Daoy (cell line): ENCODE measurements around the gene PAX9. TPM values are rescaled to one million over a fixed set of nuclear protein-coding genes. Genes with fewer than 3 reads are reported as not detected.

ENCODE experiments used
- DNase-seq: peaks from one replicate; pipeline ENCODE4 v3.0.0-alpha.2; 2015; ENCODE audit warnings: low read depth
- total RNA-seq: library from RNA; depleted of rRNA; stranded (reverse); fragments of >200 nt; shearing (Covaris generic); gene quantifications from 2 replicates; pipeline ENCODE4 v1.2.3, GENCODE V29; 2014; rRNA removed

Gene PAX9
- total RNA-seq = 16.7 and 17.5 TPM in 2 replicates

DNA sequence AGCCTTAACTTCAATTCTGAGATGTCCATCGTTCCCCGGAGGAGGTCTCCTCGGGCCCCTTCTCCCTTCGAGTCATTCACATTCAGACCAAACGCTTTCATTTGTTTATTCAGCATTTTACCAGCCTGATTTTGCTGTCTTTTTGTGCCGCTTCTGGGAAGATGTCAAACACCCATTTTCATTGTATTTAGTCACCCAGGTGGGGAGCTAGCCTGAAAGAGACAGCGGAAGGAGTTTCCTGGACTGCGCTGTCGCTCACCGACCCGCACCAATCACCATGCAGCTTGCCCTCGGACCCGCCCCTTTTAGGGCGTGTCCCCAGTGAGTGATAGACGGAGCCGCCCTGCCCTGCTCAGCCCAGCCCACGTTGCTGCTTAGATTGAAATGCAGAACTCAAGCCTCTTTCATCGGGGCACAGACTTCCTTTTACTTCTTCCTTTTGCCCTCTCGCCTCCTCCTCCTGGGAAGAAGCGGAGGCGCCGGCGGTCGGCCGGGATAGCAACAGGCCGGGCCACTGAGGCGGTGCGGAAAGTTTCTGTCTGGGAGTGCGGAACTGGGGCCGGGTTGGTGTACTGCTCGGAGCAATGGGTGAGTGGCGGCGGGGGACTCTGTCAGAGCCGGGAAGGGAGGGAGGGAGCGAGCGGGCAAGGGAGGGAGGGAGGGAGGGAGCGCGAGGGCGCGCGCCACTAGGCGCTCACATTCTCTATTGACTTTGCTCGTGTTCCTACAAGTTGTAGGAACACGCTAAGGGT lies at the start of gene PAX9:
Gene PAX9, plus strand, starts transcription at position 355 of the 752 bp plus-strand sequence. Its CDS starts 230 bp downstream, at position 585.
- DNase-seq = peak; percentile 99

DNA sequence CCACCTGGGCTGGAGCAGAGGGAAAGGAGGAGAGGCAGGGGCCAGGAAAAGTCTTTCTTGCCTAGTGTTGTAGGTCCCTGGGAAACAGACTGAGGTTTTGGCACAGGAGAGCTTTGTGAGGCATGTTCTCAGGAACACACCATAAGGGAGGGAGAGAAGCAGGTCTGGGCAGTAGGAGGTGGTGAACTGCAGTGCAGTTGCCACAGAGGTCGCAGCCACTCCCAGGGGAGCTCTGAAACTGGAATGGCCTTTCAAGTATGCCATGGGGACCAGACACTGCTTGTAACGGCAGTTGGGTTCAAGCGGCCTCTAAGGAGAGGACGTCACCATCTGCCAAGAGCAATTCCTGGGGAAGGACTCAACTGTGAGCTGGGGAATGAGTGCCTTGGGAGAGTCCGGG lies 43.8 kb upstream of the PAX9 start:
- DNase-seq = peak; percentile 62

DNA sequence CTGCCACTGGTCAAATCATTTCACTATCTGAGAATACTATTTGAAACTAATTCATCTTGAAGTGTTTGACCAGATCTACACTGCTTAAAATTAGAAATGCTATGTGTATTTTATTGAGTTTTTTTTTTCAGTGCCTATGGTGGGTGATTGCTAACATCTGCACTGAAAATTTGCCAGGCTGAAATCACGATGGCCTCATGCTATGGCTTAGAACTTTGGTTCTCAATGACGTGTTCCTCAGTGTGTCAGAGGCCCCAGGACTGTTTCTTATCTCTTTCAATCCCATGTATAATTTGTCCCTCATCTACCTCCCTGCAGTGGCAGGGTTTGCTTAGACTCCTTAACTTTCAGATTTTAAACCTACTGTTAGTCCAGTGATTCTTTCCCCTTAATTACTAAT lies 43.0 kb upstream of the PAX9 start:
- peak; percentile 87 for DNase-seq

DNA sequence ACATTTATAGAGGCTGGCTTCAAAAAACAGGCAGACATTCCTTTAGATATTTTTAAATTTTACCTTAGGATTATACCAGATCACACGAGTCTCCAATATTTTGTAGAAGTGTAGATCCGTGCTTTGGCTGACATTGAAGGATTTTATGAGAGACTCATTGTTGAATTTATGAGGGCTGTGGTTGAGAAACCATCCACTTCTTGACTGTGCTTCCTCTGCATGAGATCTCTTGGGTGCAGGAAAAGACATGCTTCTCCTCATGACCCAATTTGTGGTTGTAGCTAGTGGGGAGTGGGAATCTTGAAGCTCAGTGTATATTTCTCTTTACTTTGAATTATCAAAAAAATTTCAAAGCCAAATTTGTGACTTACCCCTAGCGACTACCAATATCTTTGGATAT lies 42.5 kb upstream of the PAX9 start:
- DNase-seq = peak; percentile 85

DNA sequence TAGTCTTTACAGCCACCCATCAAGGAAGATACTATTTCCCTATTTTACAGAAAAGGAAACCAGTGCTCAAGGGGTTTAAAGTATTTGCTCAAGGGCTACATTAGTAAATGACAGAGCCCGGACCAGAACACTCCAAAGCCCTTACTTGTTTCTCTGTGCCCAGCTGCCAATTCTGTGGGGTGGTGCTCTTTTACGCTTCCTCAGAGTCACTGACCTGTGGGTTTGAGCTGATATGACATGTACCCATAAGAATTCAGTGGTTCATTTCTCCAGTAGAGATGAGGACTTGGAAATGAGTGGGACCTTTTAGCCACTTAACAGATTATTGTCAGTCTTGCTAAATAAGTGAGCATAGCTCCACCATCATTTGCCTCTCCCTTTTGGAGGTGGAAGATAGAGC lies 41.8 kb upstream of the PAX9 start:
- DNase-seq = peak; percentile 92

DNA sequence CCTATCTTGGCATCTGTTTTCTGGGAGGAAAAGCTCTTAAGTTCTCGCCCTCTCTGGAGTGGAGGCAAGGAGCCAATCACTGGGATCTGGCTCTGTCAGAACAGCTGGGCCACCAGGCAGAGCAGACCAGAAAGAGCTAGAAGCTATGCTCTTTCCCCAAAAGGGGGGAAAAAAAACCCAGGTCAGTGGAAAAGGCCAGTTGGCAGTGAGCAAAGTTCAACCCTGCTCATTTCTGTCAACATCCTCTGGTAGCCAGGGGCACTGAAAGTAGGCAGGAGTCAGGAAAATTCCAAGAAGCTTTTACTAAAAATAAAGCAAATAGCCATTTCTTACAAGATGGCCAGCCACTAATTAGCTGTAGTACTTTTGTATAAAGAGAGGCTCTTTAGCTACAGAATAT lies 36.6 kb upstream of the PAX9 start:
- no peak for DNase-seq

DNA sequence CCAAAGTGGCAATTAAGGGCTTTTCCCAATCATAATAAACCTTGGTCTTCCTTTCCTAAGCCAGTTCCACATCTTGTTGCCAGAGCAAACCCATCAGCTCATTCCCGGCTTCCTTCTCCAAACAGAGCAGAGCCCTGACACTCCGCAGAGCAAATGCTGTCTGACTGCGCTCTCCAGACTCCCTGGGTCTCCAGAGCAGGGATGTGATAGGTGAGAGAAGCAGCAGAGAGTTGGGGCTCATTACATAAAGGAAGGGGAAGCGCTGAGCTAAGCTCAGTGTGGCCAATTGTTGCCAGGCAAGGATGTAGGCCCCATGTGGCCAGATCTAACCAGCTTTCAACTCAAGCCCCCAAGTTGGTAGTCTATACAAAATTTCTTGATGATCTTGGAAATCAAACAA lies 36.2 kb upstream of the PAX9 start:
- no peak for DNase-seq

DNA sequence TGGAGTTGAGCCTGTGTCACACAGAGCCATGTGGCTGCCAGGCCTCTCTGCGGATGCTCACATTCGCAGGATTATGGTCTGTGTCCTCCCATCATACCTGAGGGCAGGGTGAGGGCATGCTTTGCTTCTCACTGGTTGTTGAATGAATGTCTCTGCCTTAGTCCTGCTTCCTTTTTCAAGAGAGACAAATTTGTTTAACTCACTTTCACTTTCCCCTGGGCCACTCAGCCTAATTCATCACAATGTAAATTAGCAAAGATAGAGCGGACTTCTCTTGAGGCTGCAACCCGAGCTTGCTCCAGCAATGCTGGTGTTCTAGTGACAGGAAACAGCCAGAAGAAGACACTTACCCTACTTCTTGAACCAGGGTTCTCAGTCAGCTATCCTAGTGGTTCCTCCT lies 35.5 kb upstream of the PAX9 start:
- DNase-seq = peak; percentile 60

DNA sequence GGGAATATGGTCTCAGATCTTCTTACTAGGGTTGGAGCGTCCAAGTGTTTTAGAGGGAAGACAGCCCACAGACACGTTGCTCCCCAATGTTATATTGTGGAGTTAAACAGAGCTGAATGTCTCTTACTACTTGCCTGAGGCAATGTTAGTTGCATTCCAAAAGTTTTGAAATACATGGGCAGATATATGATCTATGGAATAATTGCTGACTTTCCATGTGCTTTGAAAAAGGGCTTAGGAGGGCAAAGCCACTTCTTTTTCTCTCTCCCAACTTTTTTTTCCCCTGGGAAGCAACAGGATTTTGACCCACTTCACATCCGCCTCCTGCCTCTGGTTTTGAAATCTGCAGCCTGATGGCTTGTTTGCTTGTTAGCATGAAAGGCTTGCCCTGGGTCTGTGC lies 33.7 kb upstream of the PAX9 start:
- DNase-seq = no peak

DNA sequence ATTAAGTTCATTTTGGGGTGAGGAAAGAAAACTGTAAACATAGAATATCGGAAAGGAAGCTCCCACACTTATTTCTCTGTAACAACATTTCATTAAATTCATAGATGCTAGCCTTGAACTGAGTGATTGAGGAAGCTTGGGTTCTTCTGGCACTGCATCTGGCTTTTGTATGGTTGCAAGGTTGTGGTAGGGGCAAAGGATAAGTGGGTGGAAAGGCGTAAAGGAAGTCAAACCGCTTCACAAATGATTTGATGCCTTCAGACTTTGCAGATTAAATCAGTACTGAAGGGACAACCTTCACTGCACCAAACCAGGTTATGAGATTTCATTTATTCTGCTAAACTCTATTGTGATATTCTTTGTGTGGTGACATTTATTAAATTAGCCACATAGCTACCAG lies 28.1 kb upstream of the PAX9 start:
- no peak for DNase-seq

DNA sequence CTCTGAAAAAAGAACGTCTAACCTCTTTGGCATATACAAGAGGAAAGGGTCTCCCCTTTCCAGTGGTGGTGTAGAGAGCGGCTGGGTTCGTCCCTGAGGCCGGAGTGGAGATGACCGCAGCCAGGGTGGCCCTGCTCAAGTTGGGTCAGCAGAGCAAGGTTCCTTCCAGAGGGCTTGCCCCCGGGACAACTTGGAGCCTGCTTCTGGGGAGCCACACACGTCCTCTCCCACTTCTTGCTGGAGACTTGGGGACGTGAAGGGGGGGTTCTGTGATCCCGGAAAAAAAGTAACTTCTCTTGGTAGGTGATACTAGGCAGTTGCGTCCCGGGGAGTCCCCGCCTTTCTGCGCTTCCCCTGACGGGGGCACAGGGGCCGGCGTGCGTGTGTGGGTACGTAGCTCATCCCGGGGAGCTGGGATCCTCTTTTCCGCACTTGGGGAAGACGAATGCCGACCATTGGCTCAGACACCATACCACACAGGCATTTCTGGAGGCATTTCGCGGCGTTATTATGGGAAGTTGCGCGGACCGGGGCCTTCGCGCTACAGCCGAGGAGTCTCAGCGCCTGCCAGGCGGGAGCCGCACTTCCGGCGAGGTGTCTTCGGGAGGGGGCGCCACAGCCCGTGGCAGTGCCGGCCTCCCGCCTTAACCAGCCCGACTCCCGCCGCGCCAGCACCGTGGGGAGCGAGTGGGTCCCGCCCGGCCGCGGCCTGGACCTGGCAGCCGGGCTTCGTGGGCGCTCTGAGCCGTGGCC lies 14.8 kb upstream of the PAX9 start:
- DNase-seq = peak; percentile 87

DNA sequence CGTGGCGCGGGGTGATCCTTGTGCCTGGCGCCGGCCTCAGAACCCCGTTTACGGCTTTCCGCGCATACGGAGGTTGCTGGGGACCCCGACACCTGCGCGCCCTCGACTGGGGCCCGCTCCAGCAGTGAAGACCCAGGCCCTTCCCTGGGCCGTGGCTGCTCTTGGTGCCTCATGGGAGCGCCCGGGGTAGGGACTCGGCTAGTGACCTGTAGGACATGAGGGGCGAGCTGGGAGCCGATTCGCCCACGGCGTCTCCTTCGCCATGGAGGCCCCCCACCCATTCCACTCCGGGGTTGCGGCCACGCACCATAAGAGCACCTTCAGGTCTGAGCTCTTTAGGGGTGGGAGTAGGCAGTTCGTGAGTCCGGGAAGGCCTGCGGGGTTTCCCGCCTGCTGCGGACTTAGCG lies 14.2 kb upstream of the PAX9 start:
- no peak for DNase-seq

DNA sequence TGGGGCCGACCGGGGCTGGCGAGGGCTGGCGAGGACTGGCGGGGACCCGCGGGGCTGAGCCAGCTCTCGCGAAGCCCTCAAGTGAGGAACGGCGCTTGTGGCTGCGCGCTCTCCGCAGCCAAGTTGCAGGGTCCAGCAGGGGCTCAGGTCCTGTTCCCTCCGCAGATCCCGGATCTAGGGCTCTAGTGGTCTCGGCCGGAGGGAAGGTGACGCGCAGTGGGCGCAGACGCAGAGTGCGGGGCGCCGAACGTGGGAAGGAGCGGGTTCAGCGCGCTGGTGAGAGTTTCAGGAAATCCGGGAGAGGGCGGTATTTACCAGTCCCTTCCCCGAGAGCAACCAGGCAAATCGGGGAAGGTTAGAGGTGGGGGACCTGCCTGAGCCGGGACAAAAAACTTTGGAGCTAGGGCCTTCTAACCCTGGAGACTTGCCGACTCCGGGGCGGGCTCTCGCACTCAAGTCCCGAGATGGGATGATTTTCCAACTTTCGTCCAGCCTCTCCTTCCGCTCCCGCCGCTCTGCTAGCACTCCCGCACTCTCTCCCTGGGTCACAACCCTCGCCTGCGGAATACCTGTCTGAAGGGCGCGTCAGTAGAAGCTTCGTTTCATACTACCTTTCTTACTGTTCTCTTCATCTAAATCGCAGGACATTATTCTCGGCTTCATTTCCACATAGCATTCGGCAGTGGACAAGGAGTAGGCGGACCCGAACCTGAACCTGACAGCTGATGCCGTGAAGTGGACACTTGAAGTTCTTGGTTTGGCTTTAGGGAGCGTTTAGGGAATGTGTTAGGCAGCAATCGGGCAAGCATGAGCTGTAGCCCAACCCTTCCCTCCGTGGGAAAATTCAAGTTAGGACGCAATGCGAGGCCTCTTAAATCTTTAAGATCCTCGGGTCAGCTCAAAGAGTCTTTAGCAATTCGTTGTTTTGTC lies 13.6 kb upstream of the PAX9 start:
- peak; percentile 89 for DNase-seq

DNA sequence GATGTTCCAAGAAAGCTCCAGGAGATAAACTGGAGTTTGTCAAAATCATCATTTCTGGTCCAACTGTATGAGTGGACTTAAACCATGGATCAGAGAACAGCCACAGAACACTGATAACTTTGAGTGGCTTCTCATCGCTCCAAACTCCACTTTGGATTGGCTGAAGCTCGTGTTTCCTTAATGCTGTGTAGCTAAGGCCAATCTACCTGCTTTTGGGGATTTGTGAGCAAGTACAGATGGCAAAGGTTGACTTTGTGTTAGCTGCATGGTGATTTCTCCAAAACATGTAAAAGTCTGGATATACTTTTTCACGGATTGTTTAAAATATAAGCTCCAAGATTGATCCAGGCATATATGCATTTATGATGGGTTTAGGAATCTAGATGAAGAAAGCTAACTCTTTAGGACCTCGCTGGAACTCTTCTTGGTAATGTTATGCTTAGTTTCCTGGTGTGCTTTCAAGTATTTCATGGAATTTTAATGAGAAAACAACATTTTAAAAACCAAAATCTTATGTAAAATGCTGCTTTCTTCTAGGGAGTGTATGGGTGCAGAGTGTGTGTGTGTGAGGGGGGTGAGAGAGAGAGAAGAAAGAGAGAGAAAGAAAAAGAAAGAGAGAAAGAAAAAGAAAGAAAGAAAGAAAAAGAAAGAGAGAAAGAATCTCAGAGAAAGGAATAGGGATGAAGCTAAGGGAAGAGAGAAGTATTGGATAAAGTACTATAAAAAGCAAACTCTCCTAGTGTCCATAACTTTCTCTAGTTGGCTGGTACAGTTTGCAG lies 11.6 kb upstream of the PAX9 start:
- no peak for DNase-seq

DNA sequence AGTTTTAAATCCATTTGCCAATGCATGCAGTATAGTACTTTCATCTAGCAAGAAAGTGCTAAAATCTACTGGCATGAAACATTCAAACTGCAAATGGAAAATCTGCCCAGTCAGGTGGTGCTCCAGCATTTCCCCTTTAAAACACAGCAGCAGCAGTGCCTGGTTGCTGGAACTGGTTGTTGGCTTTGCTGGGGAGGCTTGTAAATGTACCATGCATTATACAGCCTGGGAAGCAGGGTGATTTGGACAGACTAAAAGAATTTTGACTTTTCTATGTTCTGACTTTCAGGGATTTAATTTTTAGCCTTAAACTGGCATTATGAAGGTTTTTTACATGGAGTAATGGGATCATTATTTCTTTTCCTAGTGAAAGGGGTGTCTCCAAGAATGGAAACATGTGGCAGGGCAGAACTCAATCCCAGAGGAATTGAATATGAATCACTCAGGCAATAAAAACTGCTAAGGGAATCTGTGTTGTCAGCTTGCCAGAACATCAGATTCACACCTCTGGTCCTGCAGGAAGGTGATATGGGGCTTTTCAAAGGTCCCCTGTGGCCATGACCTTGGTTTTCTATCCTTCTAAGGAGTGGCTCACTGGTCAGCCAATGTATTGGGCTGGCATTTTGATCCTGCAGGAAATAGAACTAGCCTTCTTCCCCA lies 9.0 kb upstream of the PAX9 start:
- peak; percentile 79 for DNase-seq

DNA sequence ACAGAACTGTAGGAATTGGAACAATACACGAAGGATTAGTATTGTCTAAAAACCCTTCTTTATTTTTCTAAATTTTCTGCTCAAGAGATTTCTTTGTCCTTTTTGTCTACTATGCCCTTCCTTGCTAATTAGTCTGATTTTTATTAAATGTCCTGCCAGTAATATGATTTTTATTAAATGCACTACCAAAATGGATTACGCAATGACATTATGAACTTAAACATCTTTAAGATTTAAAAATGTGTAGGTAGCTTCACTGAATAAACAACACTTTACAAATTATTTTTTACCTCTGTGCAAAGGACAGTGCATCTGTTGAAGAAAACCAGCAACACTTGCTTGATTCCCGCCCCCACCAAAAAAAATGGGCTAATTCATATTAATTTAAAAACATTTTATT lies 8.2 kb upstream of the PAX9 start:
- no peak for DNase-seq

DNA sequence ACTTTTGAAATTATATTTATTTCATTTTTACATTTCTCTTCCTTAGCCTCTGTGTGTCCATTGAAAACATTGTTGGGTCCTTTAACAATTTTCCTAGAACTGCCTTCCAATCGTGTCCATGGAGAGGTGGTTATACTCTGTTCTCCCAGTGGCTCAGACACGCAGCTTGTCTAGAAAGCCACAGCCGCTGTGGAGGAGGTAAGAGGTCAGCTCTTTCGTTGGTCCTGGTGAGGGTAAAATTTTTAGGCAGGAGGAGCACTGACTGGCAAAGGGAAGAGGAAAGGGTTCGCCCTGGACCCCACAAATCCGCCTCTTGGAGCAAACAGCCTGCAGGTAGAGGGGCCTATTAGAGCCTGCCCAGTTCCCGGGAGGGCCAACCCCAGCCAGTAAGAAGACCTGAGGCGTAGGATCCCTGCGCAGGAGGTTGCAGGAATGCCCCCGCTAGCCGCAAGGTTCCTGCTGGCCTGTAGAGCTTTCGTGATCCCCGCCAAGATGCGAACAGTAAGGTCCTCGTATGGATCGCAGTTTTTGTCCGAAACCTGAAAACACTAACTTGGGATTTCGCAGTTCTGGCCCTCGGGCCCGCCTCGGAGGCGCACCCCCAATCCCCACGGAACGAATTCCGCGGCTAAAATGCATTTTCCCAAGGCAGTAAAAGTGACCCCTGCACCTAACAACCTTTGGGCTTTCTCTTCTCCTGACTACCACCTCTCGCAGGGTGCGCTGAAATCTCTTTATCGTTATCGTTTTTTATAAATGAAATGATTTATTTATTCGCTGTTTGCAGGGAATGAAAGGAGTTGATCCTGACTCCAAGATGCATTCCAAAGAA lies 7.5 kb upstream of the PAX9 start:
- DNase-seq = peak; percentile 56

DNA sequence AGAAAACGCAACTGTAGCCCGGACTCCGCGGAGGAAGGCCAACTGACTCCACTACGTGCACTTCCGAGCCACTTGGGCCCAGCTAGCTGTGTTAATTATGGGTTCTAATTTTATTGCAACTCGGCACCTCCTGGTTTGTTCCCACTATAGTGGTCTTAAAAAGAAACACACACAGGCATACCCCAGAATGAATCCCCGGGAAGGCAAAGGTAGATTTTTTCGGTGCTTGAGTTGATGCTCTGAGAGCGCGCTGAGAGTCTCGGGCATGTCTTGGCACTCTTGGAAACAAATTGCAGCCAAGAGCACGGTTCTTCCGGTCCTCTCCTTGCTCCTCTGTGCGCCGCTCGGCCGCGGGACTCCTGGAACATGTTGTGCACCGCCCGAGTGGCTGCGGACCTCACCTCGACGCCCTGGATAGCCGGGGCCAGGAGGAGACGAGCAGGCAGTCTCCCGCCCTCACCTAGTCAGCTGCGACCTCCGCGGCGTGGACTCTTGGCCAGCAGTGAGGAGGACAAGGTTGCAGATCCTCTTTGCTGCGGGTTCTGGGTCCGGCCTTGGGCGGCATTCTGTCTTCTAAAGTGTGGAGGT lies 6.8 kb upstream of the PAX9 start:
- DNase-seq = peak; percentile 53

DNA sequence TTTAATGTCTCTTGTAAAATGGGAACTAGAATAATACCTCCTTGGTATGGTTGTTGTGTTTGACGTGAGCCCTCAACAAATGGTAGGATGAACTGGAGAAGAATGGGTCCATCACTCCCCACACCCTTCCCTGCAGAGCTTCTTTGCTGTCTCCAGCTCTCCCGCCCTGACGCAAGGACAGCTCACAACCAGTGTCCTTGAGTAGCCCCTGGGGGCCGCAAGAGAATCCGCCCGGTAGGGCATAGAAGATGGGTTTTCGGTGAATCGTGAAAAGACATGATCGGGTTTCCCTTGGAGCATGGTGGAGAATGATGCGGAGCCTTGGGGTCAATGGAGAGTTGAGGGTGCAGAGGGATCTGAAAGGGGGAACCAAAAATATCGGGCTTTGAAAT lies 6.1 kb upstream of the PAX9 start:
- DNase-seq = no peak
